HG02943 (cell line): ENCODE data around the gene C2CD3.
"Not testable (repeated sequence)": the region's sequence is repeated elsewhere in the genome, so short reads cannot be mapped to it uniquely, and the experiment has no call there.

Experiments
- ATAC-seq: cut with Tn5 transposase; IDR thresholded peaks from one replicate; pipeline ENCODE4 v1.9.1; 2021; ENCODE audit warnings: mild to moderate bottlenecking, low read depth, moderate library complexity; ENCODE audit not compliant: unreplicated experiment

The C2CD3 gene

GRCh38 chr11:74121804-74122203 lies 49.0 kb downstream of the C2CD3 start:
- ATAC-seq: no peak

- ATAC-seq: not testable (repeated sequence)
These were observed 50.4 kb downstream of the C2CD3 start for GRCh38 chr11:74120260-74121035.

- ATAC-seq: no peak
These were observed 54.1 kb downstream of the C2CD3 start for GRCh38 chr11:74116719-74117118.

DNA sequence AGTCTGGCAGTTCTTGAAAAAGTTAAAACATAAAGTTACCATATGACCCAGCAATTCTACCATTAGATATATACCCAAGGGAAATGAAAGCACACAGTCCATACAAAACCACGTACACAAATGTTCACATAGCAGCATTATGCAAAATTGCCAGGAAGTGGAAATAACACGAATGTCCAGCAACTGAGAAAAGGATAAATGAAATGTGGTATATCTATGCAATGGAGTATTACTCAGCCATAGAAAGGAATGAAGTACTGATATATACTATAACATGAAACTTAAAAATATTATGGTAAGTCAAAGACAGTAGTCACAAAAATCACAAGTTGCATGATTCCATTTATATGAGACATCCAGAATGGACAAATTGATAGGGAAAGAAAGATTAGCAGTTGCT lies 57.9 kb downstream of the C2CD3 start:
- no peak for ATAC-seq

- no peak for ATAC-seq
These were observed 64.7 kb downstream of the C2CD3 start for GRCh38 chr11:74106124-74106523.

GRCh38 chr11:74102321-74102720 lies 68.5 kb downstream of the C2CD3 start:
- ATAC-seq: no peak

GRCh38 chr11:74100735-74101134 lies 70.1 kb downstream of the C2CD3 start:
- no peak for ATAC-seq

DNA sequence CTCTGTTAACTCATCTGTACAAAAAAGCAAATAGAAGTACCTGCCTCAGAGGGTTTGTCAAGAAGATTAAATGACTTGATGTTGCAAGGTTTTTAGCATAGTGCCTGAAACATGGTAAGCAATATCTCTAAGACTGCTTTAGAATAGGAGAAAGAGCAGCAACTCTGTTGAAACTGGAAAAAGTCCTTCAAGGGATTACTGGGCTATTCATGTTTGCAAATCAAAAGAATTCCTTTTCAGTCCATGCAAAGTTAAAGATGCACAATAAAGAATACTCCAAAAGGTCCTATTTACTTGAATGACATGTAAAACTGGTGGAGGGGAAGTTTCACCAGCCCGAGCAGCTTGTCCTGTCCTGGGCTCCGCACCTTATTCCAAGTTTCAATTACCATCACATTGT lies 70.6 kb downstream of the C2CD3 start:
- ATAC-seq: no peak

DNA sequence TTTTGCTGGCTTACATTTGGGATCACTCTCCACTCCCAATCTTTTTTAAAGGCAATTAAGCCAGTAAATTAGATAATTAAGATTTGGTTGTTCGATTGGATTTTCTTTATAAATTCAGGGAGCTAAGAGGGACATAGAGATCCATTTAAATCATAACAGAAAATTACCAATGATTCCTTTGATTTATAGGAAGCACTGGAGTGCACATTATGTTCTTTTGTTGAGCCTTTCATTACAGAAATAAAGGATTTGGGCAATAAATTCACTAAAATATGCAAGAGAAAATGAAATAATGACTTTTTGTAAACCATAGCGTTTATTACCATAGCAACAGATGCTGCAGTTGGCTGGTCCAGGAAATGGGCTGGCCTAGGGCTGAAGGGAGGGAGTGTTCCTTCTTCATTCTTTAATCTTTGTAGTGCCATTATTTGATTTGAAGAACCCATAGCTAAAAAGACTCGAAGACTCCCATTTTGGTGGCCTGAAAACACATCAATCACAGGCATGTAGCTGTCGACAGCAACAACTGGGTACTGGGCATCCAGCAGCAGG lies 73.0 kb downstream of the C2CD3 start:
- ATAC-seq: no peak

DNA sequence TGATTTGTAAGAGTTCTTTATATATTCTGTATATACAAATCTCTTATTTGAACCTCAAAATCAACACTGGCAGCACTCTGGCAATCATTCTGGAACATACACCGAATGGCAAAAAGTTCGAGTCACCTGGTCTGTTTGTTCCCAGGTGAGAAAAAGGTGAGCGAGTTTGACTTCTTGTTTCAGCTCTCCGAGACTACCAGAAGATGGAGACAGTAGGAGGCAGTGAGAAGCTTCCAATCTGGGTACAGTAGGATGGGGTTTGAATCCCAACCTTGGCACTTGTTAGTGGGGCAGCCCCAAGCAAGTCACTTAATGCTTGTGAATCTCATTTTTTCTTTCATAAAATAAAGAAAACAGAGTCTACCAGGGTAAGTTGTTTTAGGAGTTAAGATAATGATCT lies 76.4 kb downstream of the C2CD3 start:
- no peak for ATAC-seq

DNA sequence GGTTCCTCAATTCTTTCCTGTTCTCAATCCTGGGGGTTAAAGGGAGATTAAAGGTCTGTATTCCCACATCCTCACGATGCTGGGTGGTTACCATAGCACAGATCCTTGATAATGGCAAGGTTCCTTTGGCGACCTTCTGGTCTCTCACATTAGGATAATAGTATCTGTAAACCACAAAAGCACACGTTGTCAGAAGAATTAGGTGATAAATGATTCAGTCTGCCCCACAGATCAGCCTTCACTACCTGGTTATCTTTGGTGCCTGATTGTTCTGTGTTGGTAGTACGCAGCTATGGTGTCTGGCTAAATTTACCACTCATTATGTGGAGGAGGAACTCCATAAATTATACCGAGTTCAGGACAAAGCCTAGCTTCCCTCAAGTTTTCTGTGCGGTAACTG lies 78.4 kb downstream of the C2CD3 start:
- ATAC-seq: no peak

GRCh38 chr11:74091549-74091948 lies 79.3 kb downstream of the C2CD3 start:
- no peak for ATAC-seq

- ATAC-seq: no peak
These were observed 80.1 kb downstream of the C2CD3 start for GRCh38 chr11:74090701-74091100.

DNA sequence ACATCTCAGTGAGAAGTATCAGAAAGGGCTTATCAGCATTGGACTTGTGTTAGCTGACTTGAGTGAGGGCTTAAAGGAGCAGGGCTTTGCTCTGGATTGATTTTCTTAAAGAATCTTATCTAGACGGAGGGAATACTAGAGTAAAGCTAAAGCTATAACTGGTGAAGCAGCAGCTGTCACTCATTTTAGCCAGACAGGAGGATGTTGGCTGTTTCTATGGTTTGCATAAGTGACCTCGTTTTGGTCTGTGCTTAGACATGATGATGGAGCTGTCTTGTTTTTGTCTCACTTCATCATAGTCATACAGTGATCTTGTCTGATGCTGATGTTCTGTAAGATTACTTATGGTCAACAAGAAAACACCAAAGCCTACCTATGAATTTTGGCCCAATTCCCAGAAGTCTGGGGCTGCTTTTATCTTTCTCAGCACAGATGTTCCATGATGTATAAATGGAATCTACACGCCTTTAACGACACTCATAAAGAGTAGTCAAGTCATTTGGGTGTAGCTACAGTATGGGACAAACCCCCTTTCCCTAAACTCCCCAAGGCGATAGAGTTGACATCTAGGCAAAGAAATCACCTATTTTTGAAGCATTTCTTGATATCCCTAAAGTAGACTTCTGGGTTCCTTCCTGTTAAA lies 84.4 kb downstream of the C2CD3 start:
- ATAC-seq: no peak

DNA sequence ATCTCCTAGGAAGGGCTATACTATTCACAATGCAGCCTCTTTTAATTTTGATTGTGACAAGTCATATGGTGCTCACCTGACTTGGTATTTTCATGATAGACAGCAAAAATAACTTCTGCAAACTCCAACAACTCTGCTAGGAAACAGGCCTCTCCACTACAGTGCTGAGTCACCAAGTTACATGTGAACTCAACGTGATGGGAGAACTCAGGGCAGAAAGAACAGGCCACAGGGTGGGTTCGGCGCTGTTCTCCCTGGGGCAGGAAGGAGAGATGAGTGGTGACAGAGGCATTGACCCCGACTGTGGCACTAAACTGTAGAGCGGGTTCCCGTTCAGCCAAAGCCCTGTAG lies 85.3 kb downstream of the C2CD3 start:
- ATAC-seq: no peak

- ATAC-seq: no peak
These were observed 85.8 kb downstream of the C2CD3 start for GRCh38 chr11:74084796-74085541.

- not testable (repeated sequence) for ATAC-seq
These were observed 86.9 kb downstream of the C2CD3 start for GRCh38 chr11:74083927-74084326.

DNA sequence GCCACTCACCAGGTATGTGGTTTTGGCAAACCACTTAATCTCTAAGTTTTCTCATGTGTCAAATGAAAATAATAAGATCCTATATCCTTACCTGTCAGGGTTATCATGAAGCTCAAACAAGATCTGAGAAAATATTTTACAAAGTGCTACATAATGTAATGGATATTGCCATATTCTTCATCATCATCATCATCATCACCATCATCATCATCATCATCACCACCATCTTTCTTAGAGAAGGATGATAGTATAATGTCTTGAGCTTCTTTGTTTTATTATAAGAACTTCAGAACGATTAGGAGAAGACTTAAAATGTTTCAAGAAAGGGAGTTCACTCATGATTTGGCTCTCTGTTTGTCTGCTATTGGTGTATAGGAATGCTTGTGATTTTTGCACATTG lies 89.4 kb downstream of the C2CD3 start:
- no peak for ATAC-seq

GRCh38 chr11:74077193-74077592 lies 93.6 kb downstream of the C2CD3 start:
- ATAC-seq: no peak

- no peak for ATAC-seq
These were observed 98.1 kb downstream of the C2CD3 start for GRCh38 chr11:74072721-74073120.

DNA sequence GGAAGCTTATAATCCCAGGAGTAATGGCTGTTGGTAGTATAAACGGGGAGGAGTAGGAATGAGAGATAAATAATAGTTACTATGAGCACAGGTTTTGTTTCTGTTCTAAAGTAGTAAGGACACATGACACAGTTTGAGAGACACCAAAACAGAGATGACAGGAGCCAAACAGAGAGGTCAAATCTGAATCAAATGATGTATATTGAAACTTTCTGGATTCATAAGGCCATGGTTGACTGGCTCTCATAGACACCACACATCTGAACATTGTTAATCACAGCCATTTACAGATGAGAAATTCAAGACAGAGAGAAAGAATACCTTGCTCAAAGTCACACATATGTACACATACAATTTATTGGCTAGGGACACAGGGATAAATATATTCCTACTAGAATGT lies 98.5 kb downstream of the C2CD3 start:
- ATAC-seq: no peak
